ENCODE measurements around the gene MPDZ. TPM values are rescaled to one million over a fixed set of nuclear protein-coding genes. Genes with fewer than 3 reads are reported as not detected.
"Not testable (repeated sequence)": the region's sequence is repeated elsewhere in the genome, so short reads cannot be mapped to it uniquely, and the experiment has no call there.

The MPDZ gene
- total RNA-seq, 1 experiment from 2014 or later = 0.12 TPM

DNA sequence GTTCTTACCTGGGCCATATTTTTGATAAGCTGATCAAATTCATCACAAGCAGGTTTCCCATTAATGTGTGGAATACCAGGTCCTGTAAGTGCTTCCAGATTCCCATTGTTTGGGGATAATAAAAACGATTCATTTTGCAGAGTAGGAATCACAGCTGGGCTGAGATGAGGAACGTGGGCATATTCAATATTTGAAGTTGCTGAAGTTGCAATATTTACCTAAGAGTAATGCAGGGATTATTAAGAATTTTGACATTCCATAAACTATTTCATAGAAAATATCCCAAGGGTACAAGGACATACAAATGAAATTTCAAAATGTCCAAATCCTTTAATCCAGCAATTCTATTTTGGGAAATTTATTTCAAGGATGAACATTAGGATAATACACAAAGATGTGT, 55.1 kb downstream of the MPDZ start:
- POLR2A ChIA-PET = no interaction called here
- RAD21 ChIA-PET (ENCODE audit: low non-redundant PET in 1 of 2, low total read pairs in 2 of 2, uncharacterized antibody in 2 of 2, unreplicated experiment in 2 of 2) = no interaction called here

DNA sequence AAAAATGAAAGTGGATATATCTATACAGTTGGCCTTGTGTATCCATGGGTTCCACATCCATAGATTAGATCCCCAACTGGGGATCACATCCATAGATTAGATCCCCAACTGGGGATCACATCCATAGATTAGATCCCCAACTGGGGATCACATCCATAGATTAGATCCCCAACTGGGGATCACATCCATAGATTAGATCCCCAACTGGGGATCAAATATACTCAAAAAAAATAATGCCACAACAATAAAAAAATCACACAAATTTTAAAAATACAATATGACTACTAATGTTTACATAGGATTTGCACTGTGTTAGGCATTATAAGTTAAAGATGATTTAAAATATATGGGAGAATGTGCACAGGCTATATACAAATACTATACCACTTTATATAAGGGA, 56.8 kb downstream of the MPDZ start:
- H3K9me2 ChIP-seq (ENCODE audit: insufficient read depth); H2AFZ ChIP-seq (ENCODE audit: low read depth, low read length, poor library complexity, severe bottlenecking); H3K27ac ChIP-seq (ENCODE audit: low read depth, low read length); DNase-seq (ENCODE audit: low read depth, low spot score); H3K4me2 ChIP-seq (ENCODE audit: low read length); H3K36me3 ChIP-seq (ENCODE audit: control insufficient read depth in 1 of 2, insufficient read depth in 2 of 2, low read length in 2 of 2); CTCF ChIA-PET; BruUV-seq (replicated peaks); POLR2A ChIA-PET; H3K27me3 ChIP-seq (ENCODE audit: insufficient read depth, low read length); H3K4me3 ChIP-seq (replicated peaks in 1 of 2; ENCODE audit: low read depth in 1 of 2, low read length in 2 of 2); H3K9ac ChIP-seq (ENCODE audit: low read length); H3K79me2 ChIP-seq (ENCODE audit: insufficient read depth, low read length); H3K4me1 ChIP-seq (ENCODE audit: control insufficient read depth in 1 of 2, insufficient read depth in 2 of 2, low read length in 2 of 2); intact Hi-C loops (cut with micrococcal nuclease); RAD21 ChIA-PET (ENCODE audit: low non-redundant PET in 1 of 2, low total read pairs in 2 of 2, uncharacterized antibody in 2 of 2, unreplicated experiment in 2 of 2); H4K20me1 ChIP-seq (ENCODE audit: insufficient read depth); H3K9me3 ChIP-seq (ENCODE audit: control insufficient read depth in 1 of 2, insufficient read depth in 1 of 2, low read depth in 1 of 2, low read length in 2 of 2); ATAC-seq: not testable (repeated sequence)

More for the DNA sequence above, 55.1 kb downstream of the MPDZ start:
- Histone ChIP-seq H3K9me3 (ENCODE audit: control insufficient read depth in 1 of 2, insufficient read depth in 1 of 2, low read depth in 1 of 2, low read length in 2 of 2) (no peaks in the 10 kb centered on the region), H2AFZ (ENCODE audit: low read depth, low read length, poor library complexity, severe bottlenecking) (no peak overlapping the region), H3K79me2 (ENCODE audit: insufficient read depth, low read length) (no peaks in the 10 kb centered on the region), H3K9ac (ENCODE audit: low read length) (no peak overlapping the region), H4K20me1 (ENCODE audit: insufficient read depth) (no peaks in the 10 kb centered on the region), H3K9me2 (ENCODE audit: insufficient read depth) (no peaks in the 10 kb centered on the region), H3K4me3 (replicated peaks in 1 of 2; ENCODE audit: low read depth in 1 of 2, low read length in 2 of 2) (no peak overlapping the region), H3K4me1 (ENCODE audit: control insufficient read depth in 1 of 2, insufficient read depth in 2 of 2, low read length in 2 of 2) (no peaks in the 10 kb centered on the region), H3K4me2 (ENCODE audit: low read length) (no peak overlapping the region), H3K36me3 (ENCODE audit: control insufficient read depth in 1 of 2, insufficient read depth in 2 of 2, low read length in 2 of 2) (no peaks in the 10 kb centered on the region), H3K27ac (ENCODE audit: low read depth, low read length) (no peak overlapping the region), H3K27me3 (ENCODE audit: insufficient read depth, low read length) (no peaks in the 10 kb centered on the region)
- no peak for DNase-seq (ENCODE audit: low read depth, low spot score)
- ATAC-seq = no peak
- CTCF ChIA-PET = no interaction called here
- no TSS peak for BruUV-seq (replicated peaks)
- no peak for TF ChIP-seq EZH2phosphoT487 (IDR thresholded peaks at IDR 0.05; ENCODE audit: borderline replicate concordance)
- TF ChIP-seq ELF1 (IDR thresholded peaks at IDR 0.05; ENCODE audit: borderline replicate concordance, low read depth) = no peak
- TF ChIP-seq, protein P1, sequence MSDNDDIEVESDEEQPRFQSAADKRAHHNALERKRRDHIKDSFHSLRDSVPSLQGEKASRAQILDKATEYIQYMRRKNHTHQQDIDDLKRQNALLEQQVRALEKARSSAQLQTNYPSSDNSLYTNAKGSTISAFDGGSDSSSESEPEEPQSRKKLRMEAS (IDR thresholded peaks at IDR 0.05) = no peak
- TF ChIP-seq YY1 (IDR thresholded peaks at IDR 0.05; ENCODE audit: extremely low read depth, insufficient replicate concordance, low read depth, low read length) = no peak
- intact Hi-C loops (cut with micrococcal nuclease) = no loop called here

All from HCT116 (cell line).